ENCODE data around the gene OGFOD1. TPM values are rescaled to one million over a fixed set of nuclear protein-coding genes. Genes with fewer than 3 reads are reported as not detected.
"Not testable (repeated sequence)": the region's sequence is repeated elsewhere in the genome, so short reads cannot be mapped to it uniquely, and the experiment has no call there.

Gene OGFOD1
- total RNA-seq, 2 donors from 2014 or later, result 19.9 to 26.1 TPM

DNA sequence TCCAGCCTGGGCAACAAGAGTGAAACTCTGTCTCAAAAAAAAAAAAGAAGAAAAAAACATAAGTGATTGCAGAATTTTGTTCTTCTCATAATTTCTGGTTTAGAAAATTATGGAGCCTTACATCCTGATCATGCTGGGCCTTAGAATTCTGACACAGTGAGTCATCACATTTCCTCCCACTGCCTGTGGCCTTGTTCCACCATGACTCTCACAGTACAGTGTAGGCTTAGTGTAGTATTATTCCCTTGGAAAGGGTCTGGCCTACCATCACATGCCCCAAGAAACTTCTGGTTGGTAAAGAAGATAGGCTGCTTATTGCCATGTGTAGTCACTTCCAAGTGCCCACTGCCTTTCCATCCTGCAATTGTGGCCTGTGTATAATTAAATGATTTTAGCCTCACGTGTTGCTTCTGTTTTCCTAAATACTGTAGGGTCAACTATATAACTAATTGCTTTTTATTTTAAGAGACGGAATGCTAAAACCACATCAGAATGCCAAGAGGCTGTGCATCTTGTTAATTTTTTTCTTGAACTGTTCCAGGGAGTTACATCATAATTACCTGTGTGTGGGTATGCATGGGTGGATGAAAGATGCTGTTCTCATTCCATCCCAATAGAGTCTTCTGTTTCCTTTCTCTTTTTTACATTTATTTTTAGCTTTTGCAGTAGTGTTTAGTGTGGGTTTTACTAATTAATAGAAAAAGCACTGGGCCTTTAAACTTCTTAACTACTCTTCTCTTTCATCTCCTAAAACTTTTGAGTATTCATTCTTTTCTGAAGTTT is 25.9 kb downstream of the OGFOD1 start:
- no peak for DNase-seq
- Mint-ChIP-seq H3K27me3 (no peaks in the 10 kb centered on the region), H3K4me1 (peaks cover 3% of the 10 kb centered on the region), H3K36me3 (ENCODE audit: low read depth) (no peaks in the 10 kb centered on the region), H3K27ac (no peak overlapping the region), H3K4me3 (no peak overlapping the region)
- no peaks in the 10 kb centered on the region for H3K9me3 ChIP-seq (ENCODE audit: control insufficient read depth, low read length, poor library complexity, severe bottlenecking)
- ATAC-seq, result no peak

DNA sequence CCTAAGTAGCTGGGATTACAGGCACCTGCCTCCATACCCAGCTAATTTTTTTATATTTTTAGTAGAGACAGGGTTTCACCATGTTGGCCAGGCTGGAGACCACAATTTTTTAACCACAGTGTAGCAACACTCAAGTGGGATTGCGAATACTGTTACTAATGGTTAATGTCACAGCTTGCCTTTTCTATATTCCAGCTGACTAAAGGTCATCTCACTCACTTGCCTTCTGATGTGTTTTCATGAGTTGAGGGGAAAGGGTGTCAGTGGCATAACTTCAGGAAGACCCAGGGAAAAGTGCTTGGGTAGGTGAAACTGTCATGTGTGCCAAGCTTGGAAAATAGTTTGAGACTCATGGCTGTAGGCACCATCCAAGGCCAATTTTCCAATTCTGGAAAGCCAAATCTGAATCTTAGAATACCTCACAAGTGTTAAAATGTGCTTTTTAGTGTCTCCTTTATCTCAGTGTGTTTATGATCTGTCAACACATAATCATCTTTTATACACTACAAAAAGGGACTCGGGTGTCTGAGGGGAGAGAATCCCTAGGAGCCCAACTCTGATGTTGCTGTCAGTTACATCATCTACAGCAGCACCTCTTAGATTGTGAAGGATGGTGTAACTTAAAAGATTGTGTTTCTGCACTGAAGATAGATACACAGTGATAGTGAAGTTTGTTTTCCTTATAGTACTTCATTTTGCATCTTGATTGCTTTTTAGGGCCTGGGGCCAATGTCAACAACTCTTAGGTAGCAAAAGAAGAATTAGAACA is 27.1 kb downstream of the OGFOD1 start:
- DNase-seq (no peak), ATAC-seq (no peak)
- H3K27ac Mint-ChIP-seq, result no peak overlapping the region
- H3K4me3 Mint-ChIP-seq, result no peak overlapping the region
- H3K4me1 Mint-ChIP-seq, result peaks cover 3% of the 10 kb centered on the region
- H3K27me3 Mint-ChIP-seq, result no peaks in the 10 kb centered on the region
- H3K36me3 Mint-ChIP-seq (ENCODE audit: low read depth), result no peaks in the 10 kb centered on the region
- no peaks in the 10 kb centered on the region for H3K9me3 ChIP-seq (ENCODE audit: control insufficient read depth, low read length, poor library complexity, severe bottlenecking)

DNA sequence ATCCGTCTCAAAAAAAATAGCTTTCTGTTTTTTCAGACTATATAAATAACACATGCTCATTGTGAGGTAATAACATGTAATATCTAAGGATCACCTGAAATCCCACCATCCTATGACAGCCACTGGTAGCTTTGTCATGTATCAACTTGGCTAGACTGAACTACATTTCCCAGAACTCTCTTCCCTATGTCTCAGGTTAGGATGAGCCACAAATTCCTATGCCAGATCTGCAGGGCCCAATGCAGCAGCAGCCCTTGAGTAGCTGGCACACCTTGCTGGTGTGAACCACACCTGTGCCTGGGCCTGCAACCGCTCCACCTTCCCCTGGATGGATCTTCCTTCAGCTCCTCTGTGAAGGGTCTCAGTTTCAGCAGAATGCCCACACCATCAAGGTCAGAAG is 28.1 kb downstream of the OGFOD1 start:
- H3K4me3 Mint-ChIP-seq, result no peak overlapping the region
- ATAC-seq, result no peak
- no peaks in the 10 kb centered on the region for H3K36me3 Mint-ChIP-seq (ENCODE audit: low read depth)

DNA sequence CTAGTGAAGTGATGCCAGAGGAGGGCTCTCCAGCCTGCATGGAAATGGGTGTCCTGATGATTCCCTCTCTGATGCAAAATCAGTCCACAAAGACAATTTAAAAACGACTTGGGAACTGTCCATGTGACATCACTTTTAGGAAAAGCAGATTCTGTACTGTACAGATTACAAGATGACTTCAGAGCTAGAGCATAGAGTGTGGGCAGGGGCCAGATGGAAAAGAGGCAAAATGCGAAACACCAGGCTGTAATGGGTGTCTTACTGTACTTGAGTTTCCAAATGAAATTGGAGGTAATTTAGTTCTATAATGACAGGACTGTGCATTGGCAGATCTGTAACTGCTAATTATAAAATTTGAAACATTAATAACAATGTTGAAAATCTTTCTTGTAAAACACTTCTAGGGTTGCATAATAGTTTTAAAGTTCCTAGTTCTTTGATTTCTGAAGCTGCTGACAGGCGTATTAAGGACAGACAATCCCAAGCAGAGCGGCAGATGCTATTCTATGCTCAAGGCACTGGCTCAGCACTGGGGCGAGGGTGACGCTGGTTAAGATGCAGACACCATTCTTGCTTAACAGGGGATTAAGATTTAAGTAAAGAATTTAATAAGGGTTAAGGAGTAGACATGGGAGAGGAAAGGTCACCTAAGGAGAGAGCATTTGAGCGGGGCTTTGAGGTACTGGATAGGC is 29.6 kb downstream of the OGFOD1 start:
- Mint-ChIP-seq H3K4me3 (no peak overlapping the region), H3K4me1 (peaks cover 3% of the 10 kb centered on the region), H3K27me3 (no peaks in the 10 kb centered on the region), H3K36me3 (ENCODE audit: low read depth) (no peaks in the 10 kb centered on the region), H3K27ac (peak overlapping the region; percentile 62)
- no peaks in the 10 kb centered on the region for H3K9me3 ChIP-seq (ENCODE audit: control insufficient read depth, low read length, poor library complexity, severe bottlenecking)
- DNase-seq (no peak), ATAC-seq (no peak)

More for the DNA sequence above, 28.1 kb downstream of the OGFOD1 start:
- DNase-seq, result no peak
- H3K4me1 Mint-ChIP-seq, result peaks cover 3% of the 10 kb centered on the region
- no peak overlapping the region for H3K27ac Mint-ChIP-seq
- H3K9me3 ChIP-seq (ENCODE audit: control insufficient read depth, low read length, poor library complexity, severe bottlenecking), result no peaks in the 10 kb centered on the region
- H3K27me3 Mint-ChIP-seq, result no peaks in the 10 kb centered on the region

DNA sequence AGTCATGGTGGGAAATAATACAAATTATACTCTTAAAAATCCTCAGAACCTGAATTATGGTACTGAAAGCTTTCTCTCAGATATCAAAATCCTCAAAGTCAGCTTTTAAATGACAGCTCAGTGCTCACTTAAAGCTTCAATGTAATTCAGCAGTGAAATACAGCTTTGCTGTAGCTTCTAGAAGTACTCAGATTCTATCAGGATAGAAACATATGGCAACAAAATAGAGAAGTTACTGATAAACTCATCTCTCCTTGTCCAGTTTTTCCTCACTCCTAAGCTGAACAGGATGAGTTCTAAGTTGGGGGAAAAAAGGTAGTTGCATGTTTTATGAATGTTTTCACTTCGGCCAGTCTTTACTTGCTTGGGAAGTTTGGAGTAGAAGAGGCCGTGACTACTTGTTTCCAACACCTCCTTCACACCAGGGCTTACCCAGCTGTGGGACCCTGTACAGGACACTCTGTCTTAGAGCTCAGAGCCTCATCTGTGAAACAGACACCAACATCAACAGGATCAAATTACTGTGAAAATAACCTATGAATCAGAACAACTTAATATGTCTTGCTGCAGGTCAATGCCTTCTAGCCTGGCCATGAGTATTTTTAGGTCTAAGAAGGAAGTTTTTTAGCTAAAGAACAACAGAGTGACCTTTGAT is 30.2 kb downstream of the OGFOD1 start:
- Mint-ChIP-seq H3K4me3 (no peak overlapping the region), H3K27me3 (no peaks in the 10 kb centered on the region), H3K4me1 (peaks cover 3% of the 10 kb centered on the region), H3K27ac (peak overlapping the region; percentile 62), H3K36me3 (ENCODE audit: low read depth) (no peaks in the 10 kb centered on the region)
- ATAC-seq (no peak), DNase-seq (no peak)
- H3K9me3 ChIP-seq (ENCODE audit: control insufficient read depth, low read length, poor library complexity, severe bottlenecking), result no peaks in the 10 kb centered on the region

DNA sequence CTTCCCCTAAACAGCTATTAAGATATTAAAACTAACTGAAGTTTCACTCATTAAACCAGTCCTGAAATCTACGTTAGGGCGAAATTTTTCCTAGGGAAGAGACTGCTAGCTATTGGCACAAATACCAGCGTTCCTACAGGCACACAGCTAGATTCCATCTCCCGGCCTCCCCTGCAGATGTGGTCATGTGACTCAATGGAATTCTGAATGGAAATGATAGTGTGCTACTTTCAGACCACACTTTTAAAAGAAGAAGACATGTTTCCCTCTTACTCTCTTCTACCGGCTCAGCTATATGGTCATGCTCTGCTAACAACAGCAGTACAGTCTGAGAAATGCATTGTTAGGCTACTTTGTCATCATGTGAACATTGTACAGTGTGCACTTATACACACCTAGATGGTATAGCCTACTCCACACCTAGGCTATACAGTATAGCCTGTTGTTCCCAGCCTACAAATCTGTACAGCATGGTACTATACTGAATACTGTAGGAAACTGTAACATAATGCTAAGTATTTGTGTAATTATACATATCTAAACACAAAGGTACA is 31.4 kb downstream of the OGFOD1 start:
- no peak overlapping the region for H3K27ac Mint-ChIP-seq
- no peaks in the 10 kb centered on the region for H3K27me3 Mint-ChIP-seq
- no peak for ATAC-seq
- H3K4me1 Mint-ChIP-seq, result peaks cover under 1% of the 10 kb centered on the region
- no peaks in the 10 kb centered on the region for H3K36me3 Mint-ChIP-seq (ENCODE audit: low read depth)
- no peaks in the 10 kb centered on the region for H3K9me3 ChIP-seq (ENCODE audit: control insufficient read depth, low read length, poor library complexity, severe bottlenecking)
- no peak overlapping the region for H3K4me3 Mint-ChIP-seq
- DNase-seq, result no peak

DNA sequence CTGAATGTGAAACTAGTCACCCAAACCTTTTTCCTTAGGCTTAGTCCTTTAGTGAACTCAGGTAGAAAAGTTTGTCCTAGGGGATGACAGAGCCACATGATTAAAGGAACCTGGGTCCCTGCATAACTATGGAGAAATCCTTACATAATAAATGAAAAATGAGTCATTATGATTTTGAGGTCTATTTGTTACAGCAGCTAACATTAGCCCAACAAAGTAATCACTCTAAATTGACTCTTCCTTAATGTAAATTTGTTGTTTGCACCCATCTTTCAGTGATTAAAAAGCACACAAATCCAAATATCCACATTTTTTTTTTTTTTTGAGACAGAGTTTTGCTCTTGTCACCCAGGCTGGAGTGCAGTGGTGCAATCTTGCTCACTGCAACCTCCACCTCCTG is 32.0 kb downstream of the OGFOD1 start:
- Mint-ChIP-seq H3K27ac (peak overlapping the region; percentile 14), H3K4me3 (no peak overlapping the region), H3K36me3 (ENCODE audit: low read depth) (no peaks in the 10 kb centered on the region), H3K27me3 (no peaks in the 10 kb centered on the region), H3K4me1 (no peaks in the 10 kb centered on the region)
- DNase-seq, result no peak
- ATAC-seq, result no peak
- H3K9me3 ChIP-seq (ENCODE audit: control insufficient read depth, low read length, poor library complexity, severe bottlenecking), result no peaks in the 10 kb centered on the region

DNA sequence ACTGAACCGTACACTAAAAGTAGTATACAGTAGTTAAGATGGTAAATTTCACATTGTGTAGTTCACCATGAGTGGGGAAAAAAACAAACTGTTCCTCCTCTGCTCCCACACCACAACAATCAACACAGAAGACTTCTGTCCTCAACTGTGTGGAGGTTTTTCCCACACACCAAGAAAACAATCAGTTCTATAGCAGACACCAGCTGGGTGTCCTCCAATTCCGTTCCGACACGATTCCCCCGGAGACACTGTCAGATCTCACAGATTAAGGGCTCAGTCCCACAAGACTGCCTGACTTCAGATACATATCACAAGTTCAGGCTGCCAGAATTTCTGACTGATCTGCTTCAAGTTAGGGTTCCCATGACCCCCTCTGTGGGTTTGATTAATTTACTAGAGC is 36.7 kb downstream of the OGFOD1 start:
- Mint-ChIP-seq H3K36me3 (ENCODE audit: low read depth) (no peaks in the 10 kb centered on the region), H3K27me3 (no peaks in the 10 kb centered on the region), H3K4me1 (no peaks in the 10 kb centered on the region), H3K4me3 (no peak overlapping the region), H3K27ac (no peak overlapping the region)
- H3K9me3 ChIP-seq (ENCODE audit: control insufficient read depth, low read length, poor library complexity, severe bottlenecking), result no peaks in the 10 kb centered on the region
- ATAC-seq (no peak), DNase-seq (no peak)

DNA sequence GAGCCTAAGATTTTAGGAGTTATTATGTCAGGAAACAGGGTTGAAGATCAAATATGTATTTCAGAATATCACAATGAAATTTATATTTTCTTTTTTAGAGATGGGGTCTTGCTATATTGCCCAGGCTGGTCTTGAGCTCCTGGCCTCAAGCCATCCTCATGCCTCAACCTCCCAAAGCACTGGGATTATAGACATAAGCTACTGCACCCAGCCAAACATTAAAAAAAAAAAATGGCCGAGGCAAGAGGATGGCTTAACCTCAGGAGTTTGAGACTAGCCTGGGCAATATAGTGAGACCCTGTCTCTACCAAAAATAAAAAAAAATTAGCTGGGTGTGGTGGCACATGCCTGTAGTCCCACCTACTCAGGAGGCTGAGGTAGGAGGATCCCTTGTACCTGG is 37.5 kb downstream of the OGFOD1 start:
- not testable (repeated sequence) for H3K36me3 Mint-ChIP-seq (ENCODE audit: low read depth); H3K9me3 ChIP-seq (ENCODE audit: control insufficient read depth, low read length, poor library complexity, severe bottlenecking); H3K27ac Mint-ChIP-seq; ATAC-seq; DNase-seq; H3K4me1 Mint-ChIP-seq; H3K4me3 Mint-ChIP-seq; H3K27me3 Mint-ChIP-seq

DNA sequence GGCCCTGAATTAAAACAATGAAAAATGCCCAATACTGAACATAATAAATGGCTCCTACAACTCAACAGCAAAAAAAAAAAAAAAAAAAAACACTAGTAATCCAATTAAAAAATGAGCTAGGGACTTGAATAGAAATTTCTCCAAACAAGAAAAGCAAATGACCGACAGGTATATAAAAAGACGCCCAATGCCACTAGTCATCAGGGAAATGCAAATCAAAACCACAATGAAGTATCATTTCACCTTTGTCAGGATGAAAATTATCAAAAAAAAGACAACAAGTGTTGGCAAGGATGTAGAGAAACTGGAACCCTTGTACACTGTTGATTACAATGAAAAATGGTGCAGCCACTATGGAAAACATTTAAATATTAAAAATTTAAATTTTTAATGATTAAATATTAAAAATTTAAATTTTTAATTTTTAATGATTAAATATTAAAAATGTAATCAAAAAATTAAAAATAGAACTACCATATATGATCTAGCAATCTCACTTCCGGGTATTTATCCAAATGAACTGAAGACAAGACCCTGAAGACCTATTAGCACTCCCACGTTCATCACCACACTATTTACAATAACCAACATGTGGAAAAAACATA is 40.4 kb downstream of the OGFOD1 start:
- no peaks in the 10 kb centered on the region for H3K4me1 Mint-ChIP-seq
- H3K4me3 Mint-ChIP-seq, result no peak overlapping the region
- H3K27me3 Mint-ChIP-seq, result no peaks in the 10 kb centered on the region
- no peaks in the 10 kb centered on the region for H3K9me3 ChIP-seq (ENCODE audit: control insufficient read depth, low read length, poor library complexity, severe bottlenecking)
- DNase-seq (no peak), ATAC-seq (no peak)
- H3K36me3 Mint-ChIP-seq (ENCODE audit: low read depth), result peaks cover 5% of the 10 kb centered on the region
- H3K27ac Mint-ChIP-seq, result no peak overlapping the region

DNA sequence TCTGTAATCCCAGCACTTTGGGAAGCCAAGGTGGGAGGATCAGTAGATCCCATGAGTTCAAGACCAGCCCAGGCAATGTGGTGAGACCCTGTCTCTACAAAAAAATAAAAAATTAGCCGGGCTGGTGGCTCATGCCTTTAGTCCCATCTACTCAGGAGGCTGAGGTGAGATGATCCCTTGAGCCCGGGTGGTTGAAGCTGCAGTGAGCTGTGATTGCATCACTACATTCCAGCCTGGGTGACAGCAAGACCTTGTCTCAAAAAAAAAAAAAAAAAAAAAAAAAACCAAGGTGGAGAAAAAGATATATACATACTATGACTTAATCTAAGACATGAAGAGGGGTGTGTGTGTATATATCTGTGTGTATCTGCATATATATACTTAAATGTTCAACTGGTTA is 41.8 kb downstream of the OGFOD1 start:
- H3K4me1 Mint-ChIP-seq, result peaks cover 4% of the 10 kb centered on the region
- no peaks in the 10 kb centered on the region for H3K27me3 Mint-ChIP-seq
- ATAC-seq, result no peak
- H3K36me3 Mint-ChIP-seq (ENCODE audit: low read depth), result peaks cover 13% of the 10 kb centered on the region
- DNase-seq, result no peak
- no peaks in the 10 kb centered on the region for H3K9me3 ChIP-seq (ENCODE audit: control insufficient read depth, low read length, poor library complexity, severe bottlenecking)
- no peak overlapping the region for H3K27ac Mint-ChIP-seq
- no peak overlapping the region for H3K4me3 Mint-ChIP-seq

DNA sequence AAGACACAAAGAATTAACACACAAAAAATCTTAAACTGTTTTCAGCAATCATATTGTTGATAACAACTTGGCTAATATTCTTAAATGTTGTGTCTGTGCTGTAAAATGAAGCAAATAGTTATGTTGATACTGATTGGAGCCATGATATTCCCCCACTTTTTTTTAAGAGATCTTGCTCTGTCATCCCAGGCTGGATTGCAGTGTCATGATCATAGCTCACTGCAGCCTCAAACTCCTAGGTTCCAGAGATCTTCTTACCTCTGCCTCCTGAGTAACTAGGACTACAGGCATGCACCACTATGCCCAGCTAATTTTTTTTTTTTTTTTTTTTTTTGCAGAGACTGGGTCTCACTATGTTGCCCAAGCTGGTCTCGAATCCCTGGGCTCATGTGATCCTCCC is 42.5 kb downstream of the OGFOD1 start:
- DNase-seq (no peak), ATAC-seq (no peak)
- Mint-ChIP-seq H3K27ac (no peak overlapping the region), H3K4me3 (no peak overlapping the region), H3K27me3 (no peaks in the 10 kb centered on the region), H3K4me1 (peaks cover 4% of the 10 kb centered on the region), H3K36me3 (ENCODE audit: low read depth) (peaks cover 16% of the 10 kb centered on the region)
- H3K9me3 ChIP-seq (ENCODE audit: control insufficient read depth, low read length, poor library complexity, severe bottlenecking), result no peaks in the 10 kb centered on the region
